ENCODE data around the gene EFNA4. TPM values are rescaled to one million over a fixed set of nuclear protein-coding genes. Genes with fewer than 3 reads are reported as not detected.

EFNA4 gene
- total and polyA plus RNA-seq, 2 of the 8 experiments (the other 6 are each of a cell fraction or from before 2014, with no cell fraction given): 21.9 to 23.9 TPM

DNA sequence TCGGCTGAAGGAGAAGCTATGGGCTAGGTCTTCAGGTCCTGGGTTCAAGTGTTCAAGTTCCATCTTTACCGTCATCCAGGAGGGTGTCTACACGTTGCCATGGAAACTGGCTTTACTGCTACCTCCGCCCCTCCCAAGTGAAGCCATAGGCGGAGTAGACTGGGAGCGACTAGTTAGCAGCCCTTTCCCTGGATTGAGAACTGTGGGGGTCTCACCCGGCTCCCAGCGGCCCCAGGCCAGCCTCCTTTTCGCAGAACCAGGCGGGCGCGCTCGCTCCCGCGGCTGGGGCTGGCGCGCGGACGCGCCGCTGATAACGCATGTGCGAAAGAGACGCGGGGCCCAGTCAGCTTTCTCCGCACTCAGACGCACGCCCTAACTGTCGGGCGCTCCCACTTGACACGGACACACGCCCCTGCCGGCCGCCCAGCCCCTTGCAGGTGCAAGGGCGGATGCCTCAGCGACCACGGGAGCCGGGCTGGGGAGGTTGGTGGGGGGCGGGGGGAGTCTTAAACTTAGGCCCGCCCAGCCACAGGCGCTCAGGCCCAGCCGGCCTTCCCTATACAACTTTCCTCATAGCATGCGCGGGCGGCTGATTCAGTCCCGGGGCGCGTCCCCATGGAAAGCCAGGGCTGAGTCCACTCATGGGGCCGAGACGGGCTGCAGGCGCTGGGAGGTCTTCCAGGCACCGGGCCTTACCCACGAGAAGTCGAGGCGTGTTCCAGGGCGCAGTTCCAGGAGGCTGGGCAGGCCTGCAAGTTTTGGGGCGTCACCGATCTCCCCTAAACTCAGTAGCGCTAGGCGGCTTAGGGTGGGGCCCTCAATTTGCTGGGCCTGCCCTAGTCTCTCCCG is 7.4 kb downstream of the EFNA4 start (continued):
- TF ChIP-seq, protein P1, sequence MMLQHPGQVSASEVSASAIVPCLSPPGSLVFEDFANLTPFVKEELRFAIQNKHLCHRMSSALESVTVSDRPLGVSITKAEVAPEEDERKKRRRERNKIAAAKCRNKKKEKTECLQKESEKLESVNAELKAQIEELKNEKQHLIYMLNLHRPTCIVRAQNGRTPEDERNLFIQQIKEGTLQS (IDR thresholded peaks at IDR 0.05; ENCODE audit: insufficient read depth, low read depth, low read length): 0 out of 2 replicates have a peak, but pooled peaks have one; percentile 6
- TF ChIP-seq CREB1 (IDR thresholded peaks at IDR 0.05): peak; percentile 78
- TF ChIP-seq KDM4A (IDR thresholded peaks at IDR 0.05; ENCODE audit: low read depth, low read length, severe bottlenecking): no peak
- TF ChIP-seq, protein P2, sequence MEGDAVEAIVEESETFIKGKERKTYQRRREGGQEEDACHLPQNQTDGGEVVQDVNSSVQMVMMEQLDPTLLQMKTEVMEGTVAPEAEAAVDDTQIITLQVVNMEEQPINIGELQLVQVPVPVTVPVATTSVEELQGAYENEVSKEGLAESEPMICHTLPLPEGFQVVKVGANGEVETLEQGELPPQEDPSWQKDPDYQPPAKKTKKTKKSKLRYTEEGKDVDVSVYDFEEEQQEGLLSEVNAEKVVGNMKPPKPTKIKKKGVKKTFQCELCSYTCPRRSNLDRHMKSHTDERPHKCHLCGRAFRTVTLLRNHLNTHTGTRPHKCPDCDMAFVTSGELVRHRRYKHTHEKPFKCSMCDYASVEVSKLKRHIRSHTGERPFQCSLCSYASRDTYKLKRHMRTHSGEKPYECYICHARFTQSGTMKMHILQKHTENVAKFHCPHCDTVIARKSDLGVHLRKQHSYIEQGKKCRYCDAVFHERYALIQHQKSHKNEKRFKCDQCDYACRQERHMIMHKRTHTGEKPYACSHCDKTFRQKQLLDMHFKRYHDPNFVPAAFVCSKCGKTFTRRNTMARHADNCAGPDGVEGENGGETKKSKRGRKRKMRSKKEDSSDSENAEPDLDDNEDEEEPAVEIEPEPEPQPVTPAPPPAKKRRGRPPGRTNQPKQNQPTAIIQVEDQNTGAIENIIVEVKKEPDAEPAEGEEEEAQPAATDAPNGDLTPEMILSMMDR (IDR thresholded peaks at IDR 0.05; ENCODE audit: control extremely low read depth in 1 of 3, insufficient read depth in 1 of 3, low read depth in 1 of 3, low read length in 3 of 3): peak in 2 of 3 experiments; percentile 54 to 67; a peak in 3 of 4 replicates
- TF ChIP-seq, protein P3, sequence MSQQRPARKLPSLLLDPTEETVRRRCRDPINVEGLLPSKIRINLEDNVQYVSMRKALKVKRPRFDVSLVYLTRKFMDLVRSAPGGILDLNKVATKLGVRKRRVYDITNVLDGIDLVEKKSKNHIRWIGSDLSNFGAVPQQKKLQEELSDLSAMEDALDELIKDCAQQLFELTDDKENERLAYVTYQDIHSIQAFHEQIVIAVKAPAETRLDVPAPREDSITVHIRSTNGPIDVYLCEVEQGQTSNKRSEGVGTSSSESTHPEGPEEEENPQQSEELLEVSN (IDR thresholded peaks at IDR 0.05): no peak; the same call in 1 of the 2 replicates
- TF ChIP-seq, protein P4, sequence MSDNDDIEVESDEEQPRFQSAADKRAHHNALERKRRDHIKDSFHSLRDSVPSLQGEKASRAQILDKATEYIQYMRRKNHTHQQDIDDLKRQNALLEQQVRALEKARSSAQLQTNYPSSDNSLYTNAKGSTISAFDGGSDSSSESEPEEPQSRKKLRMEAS (IDR thresholded peaks at IDR 0.05): peak; percentile 74
- peak; percentile 54 for TF ChIP-seq BACH1 (IDR thresholded peaks at IDR 0.05; ENCODE audit: low read length)
- TF ChIP-seq POLR2AphosphoS5 (IDR thresholded peaks at IDR 0.05; ENCODE audit: low read depth, low read length): no peak
- peak; percentile 52; the same call in 1 of the 2 replicates for TF ChIP-seq GABPA (IDR thresholded peaks at IDR 0.05; ENCODE audit: borderline replicate concordance, insufficient read depth, low read length)

All from H1 (cell line).